DMS 273 treated with DMSO at 0.1 percent for 48 hours (cell line): Measurements from ENCODE around the gene GOLT1A.

Experiments used
- DNase-seq: peaks from one replicate; lab custom pipeline; 2025; lab: John Stamatoyannopoulos, UW

GOLT1A gene

GRCh38 chr1:204154568-204155255 lies 59.1 kb downstream of the GOLT1A start:
- DNase-seq: no peak

GRCh38 chr1:204153667-204154066 lies 60.1 kb downstream of the GOLT1A start:
- no peak for DNase-seq

DNA sequence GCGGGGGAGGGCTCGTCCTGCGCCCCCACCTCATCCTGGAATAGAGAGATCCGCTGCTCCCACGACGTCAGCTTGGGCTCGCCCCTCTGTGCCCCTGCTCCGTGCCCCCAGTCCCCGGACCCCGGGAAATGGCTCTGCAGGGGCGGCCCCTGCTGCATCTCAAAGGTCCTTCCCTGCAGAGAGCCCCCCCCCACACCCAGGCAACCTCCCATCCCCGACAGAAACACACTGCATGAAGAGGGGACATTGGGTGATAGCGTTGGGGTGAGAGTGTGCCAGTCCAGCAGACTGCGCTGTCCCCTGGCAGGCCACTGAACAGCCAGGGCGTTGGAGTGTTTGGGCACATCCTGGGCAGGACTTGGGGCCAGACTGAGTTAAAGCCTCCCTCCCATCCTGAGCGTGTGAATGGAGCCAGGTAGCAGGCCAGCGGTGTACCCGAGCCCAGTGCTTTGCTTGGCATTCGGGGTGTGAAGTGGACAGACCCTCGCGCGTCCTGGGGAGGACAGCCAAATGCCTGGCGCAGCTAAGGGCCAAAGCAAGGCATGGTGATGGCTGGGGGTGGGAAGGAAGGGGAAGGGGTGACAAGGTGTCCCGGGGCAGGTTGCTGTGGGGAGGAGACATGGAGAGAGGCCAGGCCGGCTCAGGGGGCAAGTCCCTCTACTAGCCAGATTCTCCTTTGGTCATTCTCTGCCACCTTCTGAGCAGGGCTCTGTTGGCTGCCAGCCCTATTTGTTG lies 61.3 kb downstream of the GOLT1A start:
- no peak for DNase-seq

GRCh38 chr1:204151552-204152309 lies 62.1 kb downstream of the GOLT1A start, which contains the start of gene ETNK2:
TSS of gene ETNK2 (minus strand) at chr1:204152044. CDS start at chr1:204151852, 192 bp downstream.
- no peak for DNase-seq

GRCh38 chr1:204150702-204151551 lies 62.9 kb downstream of the GOLT1A start:
- DNase-seq: no peak

GRCh38 chr1:204149635-204150565 lies 63.9 kb downstream of the GOLT1A start:
- no peak for DNase-seq

DNA sequence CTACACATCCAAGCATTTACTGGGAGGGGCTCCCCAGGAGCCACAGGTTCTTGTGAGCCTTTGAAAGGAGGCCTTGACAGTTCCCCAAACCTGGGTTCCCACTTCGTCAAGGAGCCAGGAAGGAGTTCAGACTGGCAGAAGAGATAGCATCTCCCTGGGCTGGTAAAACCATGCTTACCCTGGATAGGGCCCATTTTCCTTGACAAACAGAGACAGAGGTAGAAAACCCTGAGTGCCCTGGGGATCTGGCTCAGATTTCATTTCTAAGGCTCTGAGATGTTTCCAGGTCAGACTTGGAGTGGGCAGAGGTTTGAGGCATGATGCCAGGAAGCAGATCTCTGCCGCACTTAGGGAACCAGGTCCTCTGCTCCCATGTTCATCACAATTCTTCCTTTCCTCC lies 64.7 kb downstream of the GOLT1A start:
- no peak for DNase-seq
